GM12874 (cell line): ENCODE measurements around the gene ANP32A.

Experiments
- CTCF ChIP-seq: IDR thresholded peaks from 2 replicates; pipeline ENCODE4 v1.5.1; 2011; ENCODE audit warnings: low read depth, mild to moderate bottlenecking, control low read depth, low read length, moderate library complexity; ENCODE audit not compliant: insufficient read depth

Gene ANP32A

GRCh38 chr15:68823561-68823960 is 2.9 kb upstream of the ANP32A start:
- no peak for TF ChIP-seq CTCF

GRCh38 chr15:68822818-68823217 is 2.1 kb upstream of the ANP32A start:
- TF ChIP-seq CTCF: no peak

GRCh38 chr15:68821841-68822381 is 1.2 kb upstream of the ANP32A start:
- TF ChIP-seq CTCF: no peak

- no peak for TF ChIP-seq CTCF
Measured at GRCh38 chr15:68821190-68821840, 620 bp upstream of the ANP32A start.

- TF ChIP-seq CTCF: no peak
Measured at GRCh38 chr15:68819495-68820294, 1.0 kb downstream of the ANP32A start.

- no peak for TF ChIP-seq CTCF
Measured at GRCh38 chr15:68818769-68819494, 1.8 kb downstream of the ANP32A start.
